NCI-H774 (cell line): ENCODE data around the gene CREM.
"Not testable (repeated sequence)": the region's sequence is repeated elsewhere in the genome, so short reads cannot be mapped to it uniquely, and the experiment has no call there.

Experiments used
- DNase-seq: peaks from one replicate; lab custom pipeline; 2025; lab: John Stamatoyannopoulos, UW

The CREM gene

DNA sequence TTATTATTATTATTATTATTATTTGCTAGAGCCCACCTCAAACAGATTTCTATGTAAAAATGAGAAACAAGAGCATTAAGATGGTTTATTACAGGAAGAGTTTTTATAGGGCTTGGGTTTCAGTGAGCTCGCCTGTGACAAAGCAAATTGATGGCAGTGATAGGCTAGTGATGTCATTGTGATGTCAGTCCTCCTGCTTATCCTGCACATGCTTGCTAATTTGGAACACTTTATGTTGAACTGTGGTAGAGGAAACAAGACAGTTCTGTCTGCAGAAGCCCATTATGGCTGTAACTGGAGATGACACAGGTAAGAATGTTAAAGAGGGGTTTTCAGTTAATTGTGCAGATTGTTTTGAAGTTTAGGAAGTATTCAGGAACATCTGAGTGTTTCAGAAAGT, 68.3 kb downstream of the CREM start:
- DNase-seq = peak; percentile 7

DNA sequence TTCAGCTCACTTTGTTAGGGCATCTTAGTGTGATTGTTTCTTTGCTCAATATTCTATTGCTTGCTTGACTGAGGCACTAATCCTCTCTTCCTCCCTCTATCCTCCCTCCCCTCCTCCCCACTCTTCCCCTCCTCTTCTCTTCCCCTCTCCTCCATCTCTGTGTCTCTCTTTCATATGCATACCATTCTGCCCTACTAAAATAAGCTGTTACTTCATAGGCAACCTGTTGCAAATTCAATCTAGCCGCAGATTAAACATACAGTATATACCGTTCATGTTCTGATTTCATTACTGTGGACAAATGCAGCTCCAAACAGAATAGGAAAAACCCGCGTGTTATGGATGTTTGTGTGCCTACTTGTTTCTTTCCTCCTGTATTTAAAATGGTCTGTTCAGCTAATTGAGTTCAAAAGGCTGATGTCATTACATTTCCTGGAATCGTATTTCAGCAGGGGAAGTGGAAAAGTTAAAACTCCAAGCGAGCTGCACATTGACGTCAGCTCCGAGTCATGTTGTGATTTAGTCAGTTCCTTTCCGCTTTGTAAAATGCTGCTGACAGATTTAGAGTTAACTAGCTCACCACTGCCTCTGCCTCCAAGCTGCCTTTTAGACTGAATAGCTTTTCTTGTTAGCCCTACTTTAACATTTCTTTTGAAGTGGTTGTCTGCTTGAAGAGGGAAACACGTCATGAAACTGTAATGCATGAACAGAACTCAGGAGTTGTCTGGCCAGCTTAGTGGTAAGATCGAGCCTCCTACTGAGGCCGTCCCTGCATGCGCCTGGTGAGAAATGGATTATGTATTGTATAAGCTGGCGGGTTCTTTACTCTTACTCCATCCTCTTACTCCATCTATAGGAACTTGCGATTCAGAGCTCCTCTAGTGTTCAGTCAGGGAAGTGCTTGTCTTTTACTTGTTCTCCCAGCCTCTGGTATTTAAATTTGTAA, 69.0 kb downstream of the CREM start:
- peak; percentile 65 for DNase-seq

DNA sequence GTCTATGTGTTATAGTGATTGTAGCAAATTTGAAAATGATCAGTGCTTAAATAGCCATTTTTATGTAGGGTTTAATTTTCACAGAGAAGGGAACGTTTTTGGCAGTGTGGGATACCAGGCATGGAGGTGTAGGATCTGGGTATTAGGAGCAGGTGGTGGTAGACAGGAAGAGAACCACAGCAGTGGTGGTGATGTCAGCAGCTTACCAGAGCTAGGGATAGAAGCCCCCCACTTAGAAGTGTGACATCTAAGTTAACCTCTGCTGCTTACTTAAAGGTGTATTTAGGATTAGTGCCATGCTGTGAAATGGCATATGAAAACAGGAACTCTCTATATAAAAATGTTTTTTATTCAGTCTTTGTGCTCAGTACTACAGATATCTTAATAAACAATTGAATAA, 73.8 kb downstream of the CREM start:
- DNase-seq = no peak

DNA sequence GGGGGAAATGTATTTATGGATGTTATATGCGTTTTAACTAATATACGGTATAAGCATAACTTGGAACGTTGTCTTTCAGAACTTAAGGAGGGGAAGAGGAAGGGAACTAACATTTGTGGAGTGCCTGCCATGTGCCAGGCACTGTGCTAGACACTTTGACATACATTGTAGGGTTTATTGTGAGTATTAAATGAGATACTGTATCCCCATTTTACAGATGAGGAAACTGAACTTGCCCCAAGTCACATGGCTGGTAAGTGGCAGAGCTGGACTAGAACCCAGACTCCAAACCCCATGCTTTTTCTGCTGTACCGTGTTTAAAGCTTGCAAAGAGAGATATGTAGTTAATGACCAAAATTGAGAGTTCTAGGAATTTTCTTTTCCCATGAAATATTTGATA, 74.6 kb downstream of the CREM start:
- DNase-seq = no peak

DNA sequence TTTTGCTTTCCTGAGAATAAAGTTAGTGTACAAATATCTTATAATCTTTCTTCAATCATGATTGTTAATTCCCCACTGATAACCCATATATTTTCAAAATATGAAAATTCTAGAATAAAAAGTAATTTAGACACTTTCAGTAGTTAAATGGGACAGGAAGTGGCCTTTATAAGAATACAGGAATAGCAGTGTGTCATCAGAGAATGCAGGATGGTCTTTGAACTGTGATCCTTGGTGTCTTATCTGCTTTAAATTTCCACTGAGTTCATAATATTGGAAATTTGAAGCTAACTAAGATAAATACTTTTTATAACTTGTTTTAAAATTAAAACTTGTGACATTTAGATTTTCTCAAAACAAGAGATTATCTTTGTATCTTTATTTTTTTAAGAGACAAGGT, 75.4 kb downstream of the CREM start:
- DNase-seq = no peak

DNA sequence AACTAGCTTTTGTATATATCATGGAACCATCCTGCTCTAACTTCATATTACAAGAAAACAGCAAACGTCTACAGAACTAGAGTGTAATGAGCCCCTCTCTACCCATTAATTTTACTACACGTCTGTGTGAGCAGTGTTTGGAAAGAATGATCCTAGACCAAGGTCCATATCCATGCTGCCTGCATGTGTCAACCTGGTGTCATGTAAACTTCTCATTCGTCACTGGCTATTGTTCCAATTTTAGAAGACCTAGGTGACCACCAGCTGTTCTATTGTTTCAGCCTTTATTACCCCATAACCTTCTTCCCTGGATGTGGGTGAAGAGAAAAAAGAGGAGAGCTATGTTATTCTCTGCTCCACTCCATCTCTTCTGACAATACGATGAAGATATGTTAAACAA, 77.1 kb downstream of the CREM start:
- DNase-seq = peak; percentile 6

DNA sequence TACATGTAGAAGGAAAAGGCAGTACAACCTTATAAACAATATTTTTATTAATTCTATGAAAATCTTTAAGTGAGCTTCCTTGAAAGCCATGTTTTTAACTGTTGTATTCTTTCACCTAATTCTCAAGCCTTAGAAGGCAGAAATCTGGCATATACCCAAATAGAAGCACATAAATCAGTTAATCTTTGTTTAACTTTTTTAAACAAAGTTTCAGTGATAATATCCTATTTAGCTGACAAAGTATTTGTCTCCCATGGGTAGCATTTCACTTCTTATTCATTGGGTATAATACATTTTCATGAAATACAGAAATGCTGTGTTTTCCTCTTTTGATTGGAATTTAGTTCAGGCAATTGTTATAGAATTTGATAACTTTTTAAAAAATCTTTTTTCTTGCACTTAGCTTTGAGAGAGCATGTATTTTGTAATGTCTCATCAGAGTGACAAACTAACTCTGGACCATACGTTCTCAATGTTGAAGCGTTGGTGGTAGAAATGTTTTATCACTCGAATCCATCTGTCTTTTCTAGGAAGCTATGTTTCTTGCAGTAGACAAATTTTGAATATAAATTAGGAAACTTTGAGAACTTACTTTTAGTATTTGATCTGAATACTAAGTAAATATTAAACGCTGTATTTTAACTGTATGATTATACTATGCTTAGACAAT, 78.1 kb downstream of the CREM start:
- DNase-seq = no peak

DNA sequence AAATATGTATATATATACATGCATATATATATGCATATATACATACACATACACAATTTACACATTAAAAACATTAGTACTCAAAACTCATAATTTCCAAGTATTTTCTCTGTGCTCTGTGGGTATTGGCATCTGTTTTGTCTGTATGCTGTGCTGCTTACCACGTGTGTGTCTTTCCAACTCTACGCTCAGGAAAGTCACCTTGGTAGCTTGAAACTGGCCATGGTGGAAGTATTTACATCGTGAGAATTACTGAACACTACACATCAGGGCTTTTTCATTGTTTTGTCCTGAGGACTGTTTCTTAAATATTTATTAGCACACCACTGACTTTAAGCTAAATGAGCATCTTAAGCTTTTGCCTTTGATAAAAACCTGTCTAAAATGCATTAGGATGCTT, 79.6 kb downstream of the CREM start:
- no peak for DNase-seq

DNA sequence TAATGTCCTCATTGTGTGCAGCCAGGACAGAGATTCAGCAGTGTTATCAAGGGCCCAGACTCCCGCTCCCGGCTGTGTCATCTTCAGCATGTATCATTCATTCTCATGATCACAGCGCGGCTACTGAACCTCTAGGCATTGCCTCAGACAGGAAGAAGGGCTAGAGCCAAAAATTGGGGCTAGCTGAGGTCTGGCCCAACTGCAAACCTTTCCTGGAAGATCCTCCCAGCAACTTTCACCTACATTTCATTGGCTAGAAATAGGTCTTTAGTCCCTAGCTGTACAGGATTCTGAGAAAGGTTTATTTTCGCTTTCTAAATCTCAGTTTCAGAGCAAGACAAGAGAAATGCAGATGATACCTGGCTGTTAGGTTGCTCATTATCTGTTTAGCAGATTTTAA, 81.9 kb downstream of the CREM start:
- DNase-seq = no peak

DNA sequence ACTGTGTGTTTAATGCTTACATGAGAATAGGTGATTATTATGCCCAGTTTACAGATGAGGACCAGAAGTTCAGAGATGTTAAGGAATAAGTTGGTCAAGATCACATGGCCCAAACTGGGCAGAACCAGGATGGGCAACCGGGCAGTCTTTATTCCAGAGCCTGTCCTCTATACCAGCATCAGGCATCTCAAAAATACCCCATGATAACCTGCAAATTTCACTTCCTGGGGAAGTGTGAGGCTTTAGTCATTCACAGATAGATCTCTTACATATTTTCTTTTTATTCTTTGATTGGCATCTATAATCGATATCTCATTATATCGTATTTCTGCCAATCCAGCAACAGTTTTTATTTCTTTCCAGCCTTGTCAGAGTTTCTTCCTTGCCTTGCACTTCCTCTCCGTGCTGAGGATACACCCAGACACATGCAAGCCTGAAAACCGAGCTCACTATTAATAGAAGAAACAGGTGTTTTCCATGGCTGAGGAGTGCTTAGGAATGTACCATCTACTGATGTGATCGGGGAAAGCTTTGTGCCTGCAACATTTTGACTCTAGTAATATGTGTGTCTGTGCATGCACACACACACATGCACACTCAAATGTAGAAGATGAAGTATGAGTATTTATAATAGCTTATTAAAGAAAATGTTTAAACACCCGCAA, 82.4 kb downstream of the CREM start:
- no peak for DNase-seq

DNA sequence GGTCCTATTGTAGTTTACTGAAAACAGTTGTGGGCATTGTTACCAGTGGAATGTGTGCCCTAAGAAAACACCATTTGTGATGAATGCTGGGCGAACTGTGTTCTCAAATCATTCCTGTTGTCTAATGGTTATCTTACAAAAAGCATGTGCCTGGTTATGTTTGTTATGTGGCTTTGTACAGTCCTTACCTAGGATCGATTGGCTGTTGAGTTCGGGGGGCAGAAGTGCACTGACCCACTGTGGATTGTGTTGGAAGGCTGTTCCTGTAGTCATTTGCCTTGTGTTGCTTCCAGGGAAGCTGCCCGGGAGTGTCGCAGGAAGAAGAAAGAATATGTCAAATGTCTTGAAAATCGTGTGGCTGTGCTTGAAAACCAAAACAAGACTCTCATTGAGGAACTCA, 84.3 kb downstream of the CREM start:
- DNase-seq = no peak

DNA sequence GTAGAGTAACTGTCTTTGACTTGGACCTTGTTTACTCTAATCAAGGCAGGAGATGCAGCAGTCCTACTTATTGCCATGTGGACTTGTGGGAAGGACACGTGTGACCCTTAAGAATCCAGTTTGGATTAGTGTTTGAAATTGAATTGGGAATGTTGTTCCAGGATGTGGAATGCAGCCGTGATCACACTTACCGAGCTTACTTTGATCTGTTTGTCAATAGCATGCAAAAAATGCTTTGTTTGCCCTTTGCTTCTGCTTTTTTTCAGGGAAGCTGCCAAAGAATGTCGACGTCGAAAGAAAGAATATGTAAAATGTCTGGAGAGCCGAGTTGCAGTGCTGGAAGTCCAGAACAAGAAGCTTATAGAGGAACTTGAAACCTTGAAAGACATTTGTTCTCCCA, 84.7 kb downstream of the CREM start:
- no peak for DNase-seq

DNA sequence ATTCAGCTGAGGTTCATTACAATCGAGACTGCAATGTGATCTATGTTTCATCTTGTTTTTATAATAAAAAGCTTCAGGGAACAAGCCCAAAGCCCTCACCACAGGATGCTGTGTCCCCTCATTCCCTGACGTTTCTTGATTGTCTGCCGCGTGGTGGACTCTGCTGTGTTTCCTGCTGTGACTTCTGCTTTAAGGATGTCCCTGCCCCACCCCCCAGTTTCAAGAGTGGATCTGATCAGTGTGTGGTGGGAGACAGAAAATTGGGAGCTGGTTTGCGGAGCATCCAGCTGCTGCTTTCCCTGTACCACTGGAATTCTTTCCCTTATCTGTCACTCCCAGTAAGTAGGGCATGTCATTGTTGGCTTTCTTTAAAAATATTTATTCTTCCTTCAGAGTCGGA, 86.2 kb downstream of the CREM start:
- DNase-seq = no peak

DNA sequence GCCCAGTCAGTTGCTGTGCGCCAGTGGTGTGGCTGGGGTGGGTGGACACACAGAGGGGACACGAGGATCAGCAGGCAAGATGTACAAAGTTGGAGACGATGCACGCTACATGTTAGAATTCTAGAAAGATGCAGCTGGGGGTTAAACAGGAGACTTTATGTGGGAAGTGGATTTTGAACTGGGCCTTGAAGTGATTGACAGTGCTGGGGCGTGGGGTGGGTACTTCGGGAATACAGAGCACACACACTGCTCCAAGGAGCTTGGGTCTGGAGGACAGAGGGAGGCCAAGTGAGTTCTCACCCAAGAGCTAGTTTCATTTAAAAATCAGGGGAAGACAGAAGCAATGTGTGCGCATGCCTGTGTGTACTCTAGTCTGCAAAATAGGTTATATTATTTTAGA, 87.1 kb downstream of the CREM start:
- no peak for DNase-seq

DNA sequence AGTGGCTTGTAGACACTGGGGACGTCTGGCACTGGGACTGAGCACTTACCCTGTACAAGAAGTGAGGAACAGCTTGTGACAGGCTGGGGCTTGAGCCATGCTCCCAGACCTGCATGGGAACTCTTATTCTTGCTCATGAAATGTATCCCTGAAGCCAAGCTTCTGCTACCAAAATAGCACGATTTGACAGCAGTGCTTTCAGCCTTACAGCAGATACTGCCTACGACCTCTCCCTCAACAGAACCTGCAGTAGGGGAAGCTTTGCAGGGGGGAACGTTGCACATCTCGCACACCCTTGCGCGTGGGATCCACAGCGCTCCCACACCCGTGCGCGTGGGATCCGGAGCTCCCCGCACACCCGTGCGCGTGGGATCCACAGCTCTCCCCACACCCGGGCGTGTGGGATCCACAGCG, 88.0 kb downstream of the CREM start:
- DNase-seq = no peak

DNA sequence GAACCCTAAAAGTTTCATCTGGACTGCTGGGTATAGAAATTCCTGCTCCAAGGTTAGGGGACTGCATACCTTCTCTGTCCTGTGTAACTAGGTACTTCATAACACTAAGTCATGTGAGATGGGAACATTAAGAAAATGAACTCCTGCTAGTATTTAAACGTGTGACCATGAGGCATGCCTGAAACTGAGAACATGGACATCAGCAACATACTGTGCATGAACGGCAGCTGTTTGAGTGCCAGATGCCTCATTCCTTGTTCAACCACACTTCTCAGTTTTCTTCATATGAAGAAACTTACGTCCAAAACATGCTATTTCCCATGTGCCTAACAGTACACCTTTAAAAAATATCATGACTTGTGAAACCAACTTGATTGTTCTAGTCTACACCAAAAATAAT, 88.5 kb downstream of the CREM start:
- DNase-seq = no peak

DNA sequence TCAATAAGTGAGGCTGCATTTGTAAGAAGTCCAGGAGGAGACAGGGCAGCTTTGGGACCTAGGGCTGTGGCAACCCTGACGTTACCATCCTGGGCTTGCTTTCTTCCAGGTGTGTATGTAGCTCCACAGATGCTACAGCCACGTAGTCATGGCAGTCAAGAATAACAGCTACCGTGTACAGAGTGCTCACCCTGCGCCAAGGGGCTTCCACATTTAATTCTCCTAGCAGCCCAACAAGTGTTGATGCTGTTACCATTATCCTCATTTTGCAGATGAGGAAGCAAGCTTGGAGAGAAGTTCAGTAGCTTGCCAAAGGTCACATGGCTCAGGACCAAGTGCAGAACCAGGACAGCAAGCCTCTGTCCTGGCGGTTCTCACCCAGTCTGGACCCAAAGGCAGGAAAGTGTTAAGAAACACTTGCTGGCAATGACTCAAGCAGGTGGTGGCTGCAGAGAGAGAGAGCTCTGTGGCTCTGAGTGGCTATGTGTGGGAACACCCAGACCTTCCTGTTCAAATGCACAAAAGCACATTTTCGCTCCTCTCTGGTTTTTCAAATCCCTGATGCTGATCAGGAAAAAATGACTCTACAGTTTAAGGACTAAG, 89.8 kb downstream of the CREM start:
- DNase-seq = no peak

DNA sequence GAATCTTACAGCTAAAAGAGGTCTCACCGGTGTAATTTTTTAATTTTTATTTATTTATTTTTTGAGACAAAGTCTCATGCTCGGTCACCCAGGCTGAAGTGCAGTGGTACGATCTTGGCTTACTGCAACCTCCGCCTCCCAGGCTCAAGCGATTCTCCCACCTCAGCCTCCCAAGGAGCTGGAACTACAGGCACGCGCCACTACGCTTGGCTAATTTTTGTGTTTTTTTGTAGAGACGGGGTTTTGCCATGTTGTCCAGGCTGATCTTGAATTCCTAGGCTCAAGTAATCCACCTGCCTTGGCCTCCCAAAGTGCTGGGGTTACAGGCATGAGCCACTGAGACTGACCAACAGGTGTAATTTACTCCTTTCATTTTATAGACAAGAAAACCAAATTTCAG, 90.3 kb downstream of the CREM start:
- not testable (repeated sequence) for DNase-seq

DNA sequence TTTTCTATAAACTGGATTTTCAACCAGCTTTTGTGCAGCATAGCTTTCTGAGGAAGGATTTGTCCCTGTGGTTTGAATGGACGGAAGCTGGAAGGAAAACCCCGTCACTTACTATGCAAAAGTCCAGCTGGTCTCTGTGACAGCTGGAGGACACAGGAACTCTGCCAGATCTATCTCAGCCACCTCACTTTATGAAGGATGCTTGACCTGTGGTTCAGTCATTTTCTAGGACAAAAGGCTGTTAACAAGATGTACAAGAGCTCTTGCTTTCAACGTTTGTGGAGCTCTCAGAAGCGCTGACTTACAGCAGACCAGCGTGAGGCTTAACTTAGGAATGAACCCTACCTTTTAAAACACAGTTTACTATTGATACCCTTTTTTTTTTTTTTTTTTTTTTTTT, 90.8 kb downstream of the CREM start:
- no peak for DNase-seq

DNA sequence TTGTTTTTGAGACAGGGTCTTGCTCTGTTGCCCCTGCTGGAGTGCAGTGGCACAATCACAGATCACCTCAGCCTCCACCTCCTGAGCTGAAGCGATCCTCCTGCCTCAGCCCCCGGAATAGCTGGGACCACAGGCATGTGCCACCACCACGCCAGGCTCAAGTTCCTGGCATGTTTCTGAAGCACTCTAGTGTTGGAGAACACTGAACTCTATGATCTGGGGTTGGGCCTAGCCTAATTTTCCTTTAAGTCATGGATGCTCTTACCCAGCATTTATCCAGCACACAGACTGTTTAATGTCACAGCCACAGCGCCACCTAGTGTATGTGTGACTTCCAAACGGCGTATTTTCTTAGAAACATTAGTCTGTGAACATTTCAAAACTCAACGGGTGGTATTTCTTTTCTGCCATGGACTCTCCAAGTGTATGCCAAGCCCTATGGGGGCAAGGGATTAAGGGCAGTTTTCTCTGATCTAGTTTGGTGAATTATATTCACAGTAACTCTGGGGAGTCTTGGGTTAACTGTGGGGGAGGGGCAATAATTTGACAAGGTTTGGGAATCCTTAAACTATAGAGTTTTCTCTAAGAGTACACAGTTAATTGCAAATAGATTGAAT, 91.8 kb downstream of the CREM start:
- peak; percentile 71 for DNase-seq

DNA sequence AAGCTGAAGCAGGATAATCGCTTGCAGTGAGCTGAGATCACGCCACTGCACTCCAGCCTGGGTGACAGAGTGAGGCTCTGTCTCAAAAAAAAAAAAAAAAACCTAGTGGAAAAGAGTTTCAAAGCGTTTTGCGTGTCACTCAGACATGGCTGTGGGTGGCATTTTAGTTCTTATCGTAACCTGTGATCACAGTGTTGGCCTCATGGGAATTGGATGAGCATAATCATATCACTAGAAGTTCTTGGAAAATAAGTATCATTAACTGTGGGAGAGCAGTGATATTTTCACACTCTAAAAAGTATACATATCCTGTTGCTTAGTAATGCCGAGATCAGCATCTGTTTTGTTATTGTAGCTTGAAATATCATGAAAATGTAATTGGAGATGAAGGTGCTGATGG, 92.6 kb downstream of the CREM start:
- no peak for DNase-seq
